NCI-H2081 (cell line): ENCODE measurements around the gene CHODL.

Experiments used
- DNase-seq, 2 experiments: peaks; one replicate each; lab custom pipeline; 2025; lab: John Stamatoyannopoulos, UW

The CHODL gene

DNA sequence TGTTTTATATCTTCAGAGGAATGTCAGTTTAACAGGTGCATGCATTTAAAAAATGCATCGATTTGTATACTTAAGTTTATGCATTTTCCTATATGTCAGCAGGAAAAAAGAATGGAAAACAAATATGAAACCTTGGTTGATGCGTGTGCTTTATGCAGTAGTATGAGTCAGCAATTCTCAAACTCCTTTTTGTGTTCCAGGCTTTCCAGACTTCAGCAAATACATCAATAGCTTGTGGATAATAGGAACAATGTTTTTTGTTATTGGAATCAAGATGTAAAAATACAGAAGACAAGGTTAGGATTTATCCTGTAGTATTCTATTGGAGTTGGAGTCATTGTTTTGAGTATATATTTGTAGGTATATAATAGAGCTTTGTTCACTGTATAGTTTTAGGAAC is 45.2 kb downstream of the CHODL start:
- no peak for DNase-seq

DNA sequence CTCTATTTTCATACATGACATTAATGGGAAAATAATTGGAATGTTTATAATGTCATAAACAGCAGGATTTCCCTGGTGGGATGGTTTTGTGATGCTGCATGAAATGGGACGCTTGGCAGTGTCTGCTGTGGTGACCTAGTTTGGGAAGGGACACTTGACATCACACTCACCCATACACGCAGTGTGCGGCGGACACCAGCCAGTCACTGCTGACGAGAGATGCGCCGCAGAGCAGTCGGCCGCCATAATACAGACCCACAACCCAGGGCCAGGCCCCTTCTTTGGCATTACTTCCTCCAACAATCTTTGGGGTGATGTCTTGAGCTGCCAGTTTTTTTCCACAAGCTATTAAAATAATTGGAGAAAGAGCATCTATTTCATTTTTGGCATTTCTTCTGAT is 49.5 kb downstream of the CHODL start:
- DNase-seq: no peak

DNA sequence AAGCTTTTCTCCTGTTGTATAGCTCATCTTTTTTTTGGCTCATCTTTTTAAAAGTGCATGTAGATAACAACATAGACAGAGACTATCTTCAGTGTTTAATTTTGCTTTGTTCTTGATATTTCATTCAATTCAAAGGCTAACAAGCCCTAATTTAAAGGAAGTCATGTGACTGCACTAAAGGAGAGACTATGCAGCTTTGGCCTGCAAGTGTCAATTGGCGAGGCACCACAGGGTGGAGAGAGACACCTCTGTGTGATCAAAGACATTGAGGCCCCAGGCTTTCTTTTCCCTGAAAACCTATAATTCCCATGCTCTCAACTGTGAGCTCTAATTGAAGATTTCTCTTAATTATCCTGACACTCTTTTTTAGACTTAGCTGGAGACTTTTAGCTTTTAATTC is 53.6 kb downstream of the CHODL start:
- peak in 1 of 2 experiments; percentile 18 for DNase-seq
